Measurements from ENCODE around the gene CREM.
"Not testable (repeated sequence)": the region's sequence is repeated elsewhere in the genome, so short reads cannot be mapped to it uniquely, and the experiment has no call there.

The CREM gene

DNA sequence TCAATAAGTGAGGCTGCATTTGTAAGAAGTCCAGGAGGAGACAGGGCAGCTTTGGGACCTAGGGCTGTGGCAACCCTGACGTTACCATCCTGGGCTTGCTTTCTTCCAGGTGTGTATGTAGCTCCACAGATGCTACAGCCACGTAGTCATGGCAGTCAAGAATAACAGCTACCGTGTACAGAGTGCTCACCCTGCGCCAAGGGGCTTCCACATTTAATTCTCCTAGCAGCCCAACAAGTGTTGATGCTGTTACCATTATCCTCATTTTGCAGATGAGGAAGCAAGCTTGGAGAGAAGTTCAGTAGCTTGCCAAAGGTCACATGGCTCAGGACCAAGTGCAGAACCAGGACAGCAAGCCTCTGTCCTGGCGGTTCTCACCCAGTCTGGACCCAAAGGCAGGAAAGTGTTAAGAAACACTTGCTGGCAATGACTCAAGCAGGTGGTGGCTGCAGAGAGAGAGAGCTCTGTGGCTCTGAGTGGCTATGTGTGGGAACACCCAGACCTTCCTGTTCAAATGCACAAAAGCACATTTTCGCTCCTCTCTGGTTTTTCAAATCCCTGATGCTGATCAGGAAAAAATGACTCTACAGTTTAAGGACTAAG lies 89.8 kb downstream of the CREM start:
- DNase-seq (ENCODE audit: low read depth in 2 of 2): peak; percentile 39 to 54
- H3K4me3 ChIP-seq (replicated peaks in 1 of 2; ENCODE audit: low read depth in 2 of 2, low read length in 2 of 2): no peak overlapping the region
- TF ChIP-seq, protein P1, sequence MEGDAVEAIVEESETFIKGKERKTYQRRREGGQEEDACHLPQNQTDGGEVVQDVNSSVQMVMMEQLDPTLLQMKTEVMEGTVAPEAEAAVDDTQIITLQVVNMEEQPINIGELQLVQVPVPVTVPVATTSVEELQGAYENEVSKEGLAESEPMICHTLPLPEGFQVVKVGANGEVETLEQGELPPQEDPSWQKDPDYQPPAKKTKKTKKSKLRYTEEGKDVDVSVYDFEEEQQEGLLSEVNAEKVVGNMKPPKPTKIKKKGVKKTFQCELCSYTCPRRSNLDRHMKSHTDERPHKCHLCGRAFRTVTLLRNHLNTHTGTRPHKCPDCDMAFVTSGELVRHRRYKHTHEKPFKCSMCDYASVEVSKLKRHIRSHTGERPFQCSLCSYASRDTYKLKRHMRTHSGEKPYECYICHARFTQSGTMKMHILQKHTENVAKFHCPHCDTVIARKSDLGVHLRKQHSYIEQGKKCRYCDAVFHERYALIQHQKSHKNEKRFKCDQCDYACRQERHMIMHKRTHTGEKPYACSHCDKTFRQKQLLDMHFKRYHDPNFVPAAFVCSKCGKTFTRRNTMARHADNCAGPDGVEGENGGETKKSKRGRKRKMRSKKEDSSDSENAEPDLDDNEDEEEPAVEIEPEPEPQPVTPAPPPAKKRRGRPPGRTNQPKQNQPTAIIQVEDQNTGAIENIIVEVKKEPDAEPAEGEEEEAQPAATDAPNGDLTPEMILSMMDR (IDR thresholded peaks at IDR 0.05; ENCODE audit: low read depth, low read length): no peak

DNA sequence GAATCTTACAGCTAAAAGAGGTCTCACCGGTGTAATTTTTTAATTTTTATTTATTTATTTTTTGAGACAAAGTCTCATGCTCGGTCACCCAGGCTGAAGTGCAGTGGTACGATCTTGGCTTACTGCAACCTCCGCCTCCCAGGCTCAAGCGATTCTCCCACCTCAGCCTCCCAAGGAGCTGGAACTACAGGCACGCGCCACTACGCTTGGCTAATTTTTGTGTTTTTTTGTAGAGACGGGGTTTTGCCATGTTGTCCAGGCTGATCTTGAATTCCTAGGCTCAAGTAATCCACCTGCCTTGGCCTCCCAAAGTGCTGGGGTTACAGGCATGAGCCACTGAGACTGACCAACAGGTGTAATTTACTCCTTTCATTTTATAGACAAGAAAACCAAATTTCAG lies 90.3 kb downstream of the CREM start:
- H3K4me3 ChIP-seq (replicated peaks in 1 of 2; ENCODE audit: low read depth in 2 of 2, low read length in 2 of 2); DNase-seq (ENCODE audit: low read depth in 2 of 2): not testable (repeated sequence)

DNA sequence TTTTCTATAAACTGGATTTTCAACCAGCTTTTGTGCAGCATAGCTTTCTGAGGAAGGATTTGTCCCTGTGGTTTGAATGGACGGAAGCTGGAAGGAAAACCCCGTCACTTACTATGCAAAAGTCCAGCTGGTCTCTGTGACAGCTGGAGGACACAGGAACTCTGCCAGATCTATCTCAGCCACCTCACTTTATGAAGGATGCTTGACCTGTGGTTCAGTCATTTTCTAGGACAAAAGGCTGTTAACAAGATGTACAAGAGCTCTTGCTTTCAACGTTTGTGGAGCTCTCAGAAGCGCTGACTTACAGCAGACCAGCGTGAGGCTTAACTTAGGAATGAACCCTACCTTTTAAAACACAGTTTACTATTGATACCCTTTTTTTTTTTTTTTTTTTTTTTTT lies 90.8 kb downstream of the CREM start:
- peak; percentile 13 to 46 for DNase-seq (ENCODE audit: low read depth in 2 of 2)
- no peak overlapping the region for H3K4me3 ChIP-seq (replicated peaks in 1 of 2; ENCODE audit: low read depth in 2 of 2, low read length in 2 of 2)
- TF ChIP-seq, protein P1 (IDR thresholded peaks at IDR 0.05; ENCODE audit: low read depth, low read length): no peak

DNA sequence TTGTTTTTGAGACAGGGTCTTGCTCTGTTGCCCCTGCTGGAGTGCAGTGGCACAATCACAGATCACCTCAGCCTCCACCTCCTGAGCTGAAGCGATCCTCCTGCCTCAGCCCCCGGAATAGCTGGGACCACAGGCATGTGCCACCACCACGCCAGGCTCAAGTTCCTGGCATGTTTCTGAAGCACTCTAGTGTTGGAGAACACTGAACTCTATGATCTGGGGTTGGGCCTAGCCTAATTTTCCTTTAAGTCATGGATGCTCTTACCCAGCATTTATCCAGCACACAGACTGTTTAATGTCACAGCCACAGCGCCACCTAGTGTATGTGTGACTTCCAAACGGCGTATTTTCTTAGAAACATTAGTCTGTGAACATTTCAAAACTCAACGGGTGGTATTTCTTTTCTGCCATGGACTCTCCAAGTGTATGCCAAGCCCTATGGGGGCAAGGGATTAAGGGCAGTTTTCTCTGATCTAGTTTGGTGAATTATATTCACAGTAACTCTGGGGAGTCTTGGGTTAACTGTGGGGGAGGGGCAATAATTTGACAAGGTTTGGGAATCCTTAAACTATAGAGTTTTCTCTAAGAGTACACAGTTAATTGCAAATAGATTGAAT lies 91.8 kb downstream of the CREM start:
- TF ChIP-seq, protein P1 (IDR thresholded peaks at IDR 0.05; ENCODE audit: low read depth, low read length): peak; percentile 62
- peak; percentile 95 for DNase-seq (ENCODE audit: low read depth in 2 of 2)

DNA sequence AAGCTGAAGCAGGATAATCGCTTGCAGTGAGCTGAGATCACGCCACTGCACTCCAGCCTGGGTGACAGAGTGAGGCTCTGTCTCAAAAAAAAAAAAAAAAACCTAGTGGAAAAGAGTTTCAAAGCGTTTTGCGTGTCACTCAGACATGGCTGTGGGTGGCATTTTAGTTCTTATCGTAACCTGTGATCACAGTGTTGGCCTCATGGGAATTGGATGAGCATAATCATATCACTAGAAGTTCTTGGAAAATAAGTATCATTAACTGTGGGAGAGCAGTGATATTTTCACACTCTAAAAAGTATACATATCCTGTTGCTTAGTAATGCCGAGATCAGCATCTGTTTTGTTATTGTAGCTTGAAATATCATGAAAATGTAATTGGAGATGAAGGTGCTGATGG lies 92.6 kb downstream of the CREM start:
- no peak for DNase-seq (ENCODE audit: low read depth in 2 of 2)
- H3K4me3 ChIP-seq (replicated peaks in 1 of 2; ENCODE audit: low read depth in 2 of 2, low read length in 2 of 2): no peak overlapping the region
- TF ChIP-seq, protein P1 (IDR thresholded peaks at IDR 0.05; ENCODE audit: low read depth, low read length): no peak

More for the DNA sequence above, 91.8 kb downstream of the CREM start:
- no peak overlapping the region for H3K4me3 ChIP-seq (replicated peaks in 1 of 2; ENCODE audit: low read depth in 2 of 2, low read length in 2 of 2)

DNA sequence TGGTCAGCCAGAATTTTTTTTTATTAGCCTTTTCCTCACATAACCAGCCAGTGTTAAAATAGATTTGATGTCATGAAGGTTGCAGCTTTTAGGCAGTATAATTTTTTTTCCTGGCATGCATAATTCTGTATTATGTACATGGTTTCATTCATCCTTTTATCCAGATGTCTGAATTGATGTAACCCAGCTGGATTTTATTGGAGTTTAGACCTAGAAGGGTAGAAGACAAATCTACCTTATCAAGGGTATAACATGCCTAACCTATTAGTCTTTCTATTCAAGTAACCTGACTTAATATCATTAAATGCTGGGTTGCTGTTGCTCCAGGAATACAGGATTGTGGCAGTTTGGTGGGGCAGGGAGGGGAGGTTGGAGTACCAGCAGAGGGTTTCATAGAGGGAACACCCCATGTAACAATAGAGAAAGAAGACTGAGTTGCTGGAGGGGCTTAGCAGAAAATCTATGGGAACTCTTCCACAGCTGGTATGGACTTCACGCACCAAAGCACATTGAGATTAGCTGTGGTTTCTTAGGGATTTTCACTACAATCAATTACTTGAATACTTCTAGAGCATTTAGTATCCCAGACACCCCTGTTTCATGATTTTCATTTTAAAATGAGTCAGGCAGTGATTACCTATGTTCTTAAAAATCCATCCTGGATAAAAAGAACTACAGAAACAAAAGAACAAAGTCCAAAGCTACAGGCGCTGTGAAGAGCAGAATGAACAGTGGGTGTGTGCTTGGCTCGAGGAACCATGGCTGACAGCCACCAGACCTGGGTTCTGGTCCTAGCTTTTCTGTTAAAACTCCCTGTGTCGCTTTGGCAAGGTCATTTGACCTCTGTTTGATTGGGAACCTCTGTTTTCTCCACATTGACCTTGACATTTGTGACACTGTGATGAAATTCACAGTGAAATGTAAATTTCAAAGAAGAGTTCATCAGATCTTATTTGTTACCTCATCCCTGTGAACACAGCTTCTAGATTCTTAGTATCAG lies 93.5 kb downstream of the CREM start:
- DNase-seq (ENCODE audit: low read depth in 2 of 2): no peak
- H3K4me3 ChIP-seq (replicated peaks in 1 of 2; ENCODE audit: low read depth in 2 of 2, low read length in 2 of 2): no peak overlapping the region
- TF ChIP-seq, protein P1 (IDR thresholded peaks at IDR 0.05; ENCODE audit: low read depth, low read length): no peak

DNA sequence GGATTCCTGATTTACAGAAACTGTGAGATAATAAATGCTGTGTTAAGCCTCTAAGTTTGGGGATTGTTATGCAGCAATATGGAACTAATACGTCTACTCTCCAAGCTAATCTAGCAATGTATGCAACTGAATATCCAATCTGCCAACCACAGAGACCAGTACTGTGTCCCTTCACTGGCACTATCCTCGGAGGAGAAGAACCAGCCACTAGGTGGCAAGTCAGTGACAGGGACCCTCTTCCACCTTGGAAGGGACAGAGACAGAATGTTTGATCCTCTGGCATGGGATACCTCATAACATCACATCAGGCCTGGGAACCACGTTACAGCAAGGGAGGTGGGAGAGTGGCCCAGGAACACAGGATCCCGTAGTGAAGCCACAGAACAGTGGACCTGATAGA lies 96.4 kb downstream of the CREM start:
- TF ChIP-seq, protein P1 (IDR thresholded peaks at IDR 0.05; ENCODE audit: low read depth, low read length): peak; percentile 4
- no peak for DNase-seq (ENCODE audit: low read depth in 2 of 2)
- H3K4me3 ChIP-seq (replicated peaks in 1 of 2; ENCODE audit: low read depth in 2 of 2, low read length in 2 of 2): no peak overlapping the region

Data from cardiac fibroblast (primary cell).